HG03064 (cell line): ENCODE measurements around the gene SLC25A38.

ENCODE experiments used
- ATAC-seq: cut with Tn5 transposase; IDR thresholded peaks from one replicate; pipeline ENCODE4 v1.9.1; 2021; ENCODE audit warnings: low read depth; ENCODE audit not compliant: unreplicated experiment

Gene SLC25A38

DNA sequence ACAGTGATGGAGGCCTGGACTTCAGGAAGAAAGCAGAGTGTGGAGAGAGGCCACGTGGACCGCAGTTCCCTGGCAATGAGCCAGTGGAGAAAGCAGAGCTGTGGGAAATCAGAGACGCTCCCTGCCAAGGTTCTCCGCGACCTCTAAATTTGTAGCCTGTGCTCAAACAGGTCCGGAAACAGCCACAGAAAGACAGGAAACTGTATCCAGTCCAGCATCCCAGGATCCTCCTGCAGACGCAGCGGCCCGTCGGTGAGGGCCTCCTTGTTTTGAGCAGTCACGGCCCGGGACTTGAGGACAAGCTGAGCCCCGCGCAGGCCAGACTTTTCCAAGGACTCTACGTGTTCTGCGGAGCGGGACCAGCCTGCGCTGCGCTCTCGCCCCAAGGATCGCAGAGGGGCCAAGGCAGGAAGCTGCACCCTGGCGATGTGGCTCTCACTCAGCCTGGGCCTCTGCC is 45.6 kb downstream of the SLC25A38 start:
- ATAC-seq, result no peak

DNA sequence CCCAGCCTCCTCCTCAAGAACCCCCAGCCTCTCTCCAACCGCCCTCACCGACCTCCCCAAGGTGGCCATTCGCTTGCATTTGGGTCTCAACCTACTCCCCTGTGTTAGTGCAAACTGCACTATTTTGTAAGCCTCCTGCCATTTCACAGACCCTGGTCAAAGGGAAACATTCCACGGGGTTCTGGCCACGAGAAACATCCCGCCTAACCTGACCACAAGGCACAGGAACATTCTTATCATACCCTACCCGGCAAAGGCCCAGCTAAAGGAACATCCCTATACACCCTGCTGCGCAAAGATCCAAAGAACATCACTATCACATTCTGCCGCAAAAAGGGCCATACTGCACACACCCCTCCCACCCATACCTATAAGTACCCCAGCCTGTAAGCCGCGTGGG is 46.3 kb downstream of the SLC25A38 start:
- ATAC-seq, result no peak

DNA sequence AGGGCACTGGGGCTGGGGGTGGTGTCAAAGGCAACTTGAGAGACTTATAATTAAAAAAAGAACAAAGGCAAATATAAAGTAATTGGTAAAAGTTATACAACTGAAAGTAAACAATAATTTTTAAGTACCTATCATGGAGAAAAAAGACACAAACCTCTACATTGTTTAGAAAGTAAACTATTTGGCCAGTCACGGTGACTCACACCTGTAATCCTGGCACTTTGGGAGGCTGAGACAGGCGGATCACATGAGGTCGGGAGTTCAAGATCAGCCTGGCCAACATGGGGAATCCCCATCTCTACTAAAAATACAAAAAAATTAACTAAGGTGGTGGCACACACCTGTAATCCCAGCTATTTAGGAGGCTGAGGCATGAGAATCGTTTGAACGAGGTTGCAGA is 49.2 kb downstream of the SLC25A38 start:
- ATAC-seq, result no peak

DNA sequence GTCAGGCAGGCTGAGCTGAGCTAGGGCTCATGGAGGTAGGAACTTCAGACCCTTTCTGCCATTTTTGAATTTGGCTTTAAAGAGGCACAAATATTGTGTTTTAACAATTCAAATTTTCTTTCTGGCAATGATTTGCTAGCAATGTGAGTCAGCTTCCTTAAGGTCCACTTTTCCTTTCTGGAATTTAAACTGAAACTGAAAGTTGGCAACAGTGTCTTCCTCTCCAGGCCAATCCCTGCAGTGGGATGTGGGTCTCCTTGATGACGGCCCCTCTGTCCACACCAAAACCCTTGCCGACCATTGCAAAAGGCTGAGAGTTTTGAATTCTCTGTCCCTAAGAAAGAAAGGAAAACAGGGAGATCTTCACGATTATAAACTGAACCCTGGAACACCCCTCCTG is 50.5 kb downstream of the SLC25A38 start:
- no peak for ATAC-seq

DNA sequence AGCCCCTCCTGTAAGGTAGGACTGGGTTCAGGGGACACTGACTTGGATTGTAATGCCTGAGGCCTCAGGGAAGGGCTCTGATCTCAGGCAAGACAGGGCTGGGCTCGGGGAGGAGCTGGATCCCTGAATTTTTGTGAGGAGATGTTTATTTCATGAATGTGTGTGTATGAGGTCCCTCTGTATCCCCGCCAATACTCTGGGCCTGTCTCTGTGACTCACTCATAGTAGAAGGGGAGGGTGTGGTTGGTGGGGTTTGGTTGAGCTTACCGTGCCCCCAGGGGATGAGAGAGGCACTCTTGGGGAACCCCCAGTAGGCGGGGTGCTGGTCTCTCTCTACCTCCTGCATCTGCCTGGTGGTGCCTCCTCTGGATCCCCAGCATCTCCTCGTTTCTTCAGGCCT is 51.4 kb downstream of the SLC25A38 start:
- no peak for ATAC-seq

DNA sequence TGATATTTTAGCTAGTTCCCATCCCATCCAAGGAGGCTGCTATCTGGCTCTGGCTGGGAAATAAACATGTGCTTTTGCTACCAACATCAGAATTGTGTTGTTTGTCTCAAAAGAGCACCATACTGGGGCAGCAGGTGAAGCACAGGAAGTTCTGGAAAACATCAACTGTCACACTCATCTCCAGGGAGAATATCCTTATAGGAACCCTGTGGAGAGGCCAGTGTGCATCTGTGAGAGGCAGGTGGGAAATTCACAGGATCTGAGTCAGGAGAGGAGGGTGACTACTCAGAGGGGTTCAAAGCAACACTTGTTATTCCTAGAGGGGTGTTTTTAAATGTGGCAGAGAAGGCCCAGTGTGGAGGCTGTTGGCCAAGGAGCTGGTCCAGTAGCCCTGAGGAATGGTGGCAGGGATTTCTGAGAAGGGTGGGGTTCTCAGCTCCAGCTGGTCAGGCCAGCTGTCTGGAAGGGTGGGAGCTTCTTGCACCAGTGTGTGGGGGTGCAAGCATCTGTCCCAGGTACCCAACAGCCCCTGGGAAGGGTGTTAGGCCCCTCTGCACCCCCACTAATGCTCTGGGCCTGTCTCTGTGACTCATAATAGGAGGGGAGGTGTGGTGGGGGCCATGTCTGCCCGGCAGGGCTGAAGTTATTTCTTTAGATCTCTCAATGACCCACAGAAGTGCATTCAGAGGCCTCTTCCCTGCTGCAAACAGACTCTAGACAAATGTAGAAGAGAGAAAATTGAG is 52.0 kb downstream of the SLC25A38 start:
- no peak for ATAC-seq

DNA sequence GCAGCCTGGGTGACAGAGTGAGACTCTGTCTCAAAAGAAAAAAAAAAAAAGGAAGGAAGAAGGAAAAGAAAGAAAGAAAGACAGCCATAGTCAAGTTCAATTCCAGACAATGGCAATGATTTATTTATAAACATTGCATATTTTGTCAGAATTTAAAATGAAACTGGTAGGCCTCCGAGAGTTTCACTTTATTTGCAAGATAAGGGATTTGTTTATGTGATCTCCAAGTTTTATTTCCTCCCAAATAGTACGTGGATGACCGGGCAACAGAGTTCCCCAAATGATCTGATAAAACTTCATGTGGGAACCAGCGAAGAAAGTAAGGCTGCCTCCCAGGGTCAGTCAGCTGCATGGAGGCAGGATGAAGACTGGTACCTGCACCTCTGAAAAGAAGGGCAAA is 55.7 kb downstream of the SLC25A38 start:
- ATAC-seq, result no peak

DNA sequence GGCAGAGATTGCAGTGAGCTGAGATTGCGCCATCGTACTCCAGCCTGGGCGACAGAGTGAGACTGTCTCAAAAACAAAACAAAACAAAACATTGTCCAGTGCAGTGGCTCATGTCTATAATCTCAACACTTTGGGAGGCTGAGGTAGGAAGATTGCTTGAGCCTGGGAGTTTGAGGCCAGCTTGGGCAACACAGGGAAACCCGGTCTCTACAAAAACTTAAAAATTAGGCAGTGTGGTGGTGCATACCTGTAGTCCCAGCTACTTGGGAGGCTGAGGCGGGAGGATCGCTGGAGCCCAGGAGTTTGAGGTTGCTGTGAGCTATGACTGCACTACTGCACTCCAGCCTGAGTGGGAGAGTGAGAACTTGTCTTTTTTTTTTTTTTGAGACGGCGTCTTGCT is 57.1 kb downstream of the SLC25A38 start:
- ATAC-seq, result no peak

DNA sequence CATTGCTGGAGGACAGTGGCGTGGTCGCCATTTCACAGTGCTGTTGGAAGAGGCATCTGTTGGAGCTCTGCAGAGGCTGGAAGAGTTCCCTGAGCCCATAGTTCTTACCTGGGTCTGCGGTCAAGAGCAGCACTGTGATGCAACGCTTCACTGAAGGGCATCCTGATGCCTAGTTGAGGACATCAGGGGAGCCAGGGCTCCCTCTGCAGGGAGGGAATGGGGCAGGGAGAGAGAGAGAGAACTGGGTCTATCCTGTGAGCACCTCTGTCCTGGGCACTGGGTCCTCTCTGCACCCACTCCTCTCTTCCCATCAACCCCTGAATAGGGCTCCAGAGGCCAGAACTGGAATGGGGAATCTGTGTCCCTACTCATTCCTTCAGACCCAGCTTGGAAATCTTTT is 60.4 kb downstream of the SLC25A38 start:
- ATAC-seq, result no peak

DNA sequence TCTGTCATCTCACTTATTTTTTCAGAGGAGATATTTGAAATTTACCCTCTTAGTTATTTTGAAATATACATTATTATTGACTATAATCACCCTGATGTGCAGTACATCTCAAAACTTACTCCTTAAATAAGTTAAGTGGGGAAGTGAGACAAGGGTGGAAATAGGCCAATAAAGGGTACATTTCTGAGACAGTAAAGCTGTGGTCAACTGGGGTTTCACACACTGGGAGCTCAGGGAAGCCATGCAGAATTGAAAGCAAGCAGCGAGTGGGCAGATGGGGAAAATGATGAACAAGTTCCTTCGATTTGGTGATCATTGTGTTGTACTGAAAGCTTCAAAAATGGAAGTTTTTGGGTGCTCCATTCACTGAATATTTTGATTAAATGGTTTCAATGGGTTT is 62.8 kb downstream of the SLC25A38 start:
- ATAC-seq, result no peak

DNA sequence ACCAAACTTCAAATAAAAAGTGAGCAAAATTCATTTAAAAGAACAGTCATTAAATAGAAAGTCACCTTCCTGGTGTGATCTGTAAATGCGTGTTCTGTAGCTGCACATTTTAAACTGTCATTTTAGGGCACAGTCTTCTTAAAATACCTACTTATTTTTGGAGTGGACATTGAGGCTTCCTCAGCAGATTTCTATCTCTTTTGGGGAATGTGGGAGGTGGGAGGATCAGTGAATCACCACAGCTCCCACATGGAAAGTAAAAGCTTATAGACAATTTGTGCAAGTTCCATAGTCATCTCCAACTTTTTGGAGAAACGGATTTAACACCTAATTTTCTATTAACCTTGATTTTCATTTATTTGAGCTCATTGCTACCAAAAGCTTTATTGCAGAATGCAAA is 63.3 kb downstream of the SLC25A38 start:
- no peak for ATAC-seq
